Neuronal stem cell (in vitro differentiated cells): ENCODE data around the gene LINC00237.

ENCODE experiments used
- DNase-seq: peaks from one replicate; pipeline ENCODE4 v3.0.0-alpha.2; 2013; ENCODE audit warnings: low spot score
- H2AFZ ChIP-seq: one replicate; pipeline ENCODE4 v1.6.1; 2013; ENCODE audit warnings: mild to moderate bottlenecking, low read length, inconsistent platforms
- H2AK5ac ChIP-seq: 2 replicates; pipeline ENCODE4 v1.6.1; 2013; ENCODE audit warnings: low read depth, mild to moderate bottlenecking, inconsistent platforms, low read length, moderate library complexity, mixed read lengths
- H2BK120ac ChIP-seq: 2 replicates; pipeline ENCODE4 v1.6.1; 2013; ENCODE audit warnings: low read depth, mild to moderate bottlenecking, inconsistent platforms, low read length, moderate library complexity, mixed read lengths
- H2BK12ac ChIP-seq: one replicate; pipeline ENCODE4 v1.6.1; 2013; ENCODE audit warnings: low read length, inconsistent platforms
- H2BK15ac ChIP-seq: 2 replicates; pipeline ENCODE4 v1.6.1; 2013; ENCODE audit warnings: mild to moderate bottlenecking, low read length, inconsistent platforms, mixed read lengths
- H2BK5ac ChIP-seq: one replicate; pipeline ENCODE4 v1.6.1; 2013; ENCODE audit warnings: inconsistent platforms, mild to moderate bottlenecking, low read length, moderate library complexity
- H3K14ac ChIP-seq: one replicate; pipeline ENCODE4 v1.6.1; 2013; ENCODE audit warnings: low read length, inconsistent platforms
- H3K18ac ChIP-seq: 2 replicates; pipeline ENCODE4 v1.6.1; 2013; ENCODE audit warnings: low read length, inconsistent platforms
- H3K23ac ChIP-seq: 2 replicates; pipeline ENCODE4 v1.6.1; 2013; ENCODE audit warnings: low read depth, mild to moderate bottlenecking, mixed read lengths, low read length, inconsistent platforms; ENCODE audit not compliant: poor library complexity
- H3K27ac ChIP-seq: replicated peaks from 3 replicates; pipeline ENCODE4 v1.5.1; 2013; ENCODE audit warnings: low read length, inconsistent platforms
- H3K27me3 ChIP-seq, 3 experiments: 2 replicates each; pipeline ENCODE4 v1.6.1; 2013; ENCODE audit warnings: low read length in 3 of 3, mild to moderate bottlenecking in 2 of 3, inconsistent platforms in 1 of 3, low read depth in 1 of 3, mixed read lengths in 1 of 3, moderate library complexity in 1 of 3; ENCODE audit not compliant: control insufficient read depth in 3 of 3, insufficient read depth in 3 of 3
- H3K36me3 ChIP-seq, 2 donors: replicated peaks in 1 of 2; 2 replicates each; pipeline ENCODE4 v1.6.1; 2013; ENCODE audit warnings: low read length in 2 of 2; ENCODE audit not compliant: control insufficient read depth in 2 of 2, insufficient read depth in 2 of 2
- H3K4ac ChIP-seq: 2 replicates; pipeline ENCODE4 v1.6.1; 2013; ENCODE audit warnings: inconsistent platforms, mild to moderate bottlenecking, low read length, moderate library complexity
- H3K4me1 ChIP-seq, 2 donors: 1 replicate in 1 of 2; 2 replicates in 1 of 2; pipeline ENCODE4 v1.6.1; 2013; ENCODE audit warnings: low read length in 2 of 2, low read depth in 1 of 2; ENCODE audit not compliant: control insufficient read depth in 2 of 2, insufficient read depth in 1 of 2
- H3K4me2 ChIP-seq: one replicate; pipeline ENCODE4 v1.6.1; 2013; ENCODE audit warnings: mild to moderate bottlenecking, low read length, inconsistent platforms; ENCODE audit not compliant: insufficient read depth, poor library complexity, severe bottlenecking
- H3K4me3 ChIP-seq, 2 donors: 2 replicates each; pipeline ENCODE4 v1.5.1; 2013; ENCODE audit warnings: low read length in 2 of 2, mild to moderate bottlenecking in 2 of 2, inconsistent platforms in 1 of 2, moderate library complexity in 1 of 2
- H3K79me1 ChIP-seq: one replicate; pipeline ENCODE4 v1.6.1; 2013; ENCODE audit warnings: low read depth, mild to moderate bottlenecking, inconsistent platforms, low read length, moderate library complexity
- H3K9ac ChIP-seq: one replicate; pipeline ENCODE4 v1.6.1; 2013; ENCODE audit warnings: mild to moderate bottlenecking, low read depth, low read length, inconsistent platforms; ENCODE audit not compliant: poor library complexity
- H3K9me3 ChIP-seq, 2 donors: replicated peaks in 1 of 2; 2 replicates each; pipeline versions ENCODE3 to v1.6.1; 2013; ENCODE audit warnings: low read length in 2 of 2, mild to moderate bottlenecking in 2 of 2, inconsistent platforms in 1 of 2, low read depth in 1 of 2, mixed read lengths in 1 of 2, moderate library complexity in 1 of 2; ENCODE audit not compliant: control insufficient read depth in 2 of 2, insufficient read depth in 1 of 2
- H4K8ac ChIP-seq: one replicate; pipeline ENCODE4 v1.6.1; 2013; ENCODE audit warnings: low read depth, mild to moderate bottlenecking, inconsistent platforms, low read length, moderate library complexity
- H4K91ac ChIP-seq: one replicate; pipeline ENCODE4 v1.6.1; 2013; ENCODE audit warnings: low read length, low read depth, mild to moderate bottlenecking, inconsistent platforms; ENCODE audit not compliant: poor library complexity
- WGBS, 2 donors: extraction: QIAGEN DNeasy Blood & Tissue Kit; methylation state at CpG; one replicate each; pipeline ENCODE4 v1.1.7; 2013; ENCODE audit warnings: missing lambda C conversion rate in 2 of 2, mixed read lengths in 1 of 2; ENCODE audit not compliant: insufficient read length in 2 of 2, insufficient replicate concordance in 1 of 2; ENCODE audit errors: extremely low coverage in 2 of 2; 5-methylcytosine and 5-hydroxymethylcytosine counted together

The LINC00237 gene

GRCh38 chr20:21053002-21053762, 53.0 kb downstream of the LINC00237 start:
- no CpG with 5 or more reads among the region's 10 CpGs for WGBS, 2 donors
- H3K4ac ChIP-seq = no peak overlapping the region
- no peak overlapping the region for H3K14ac ChIP-seq
- no peak overlapping the region for H3K4me3 ChIP-seq
- H2BK12ac ChIP-seq = no peak overlapping the region
- no peak overlapping the region for H3K4me2 ChIP-seq
- peaks cover 0 to 9% of the 10 kb centered on the region in 2 donors for H3K4me1 ChIP-seq
- H3K27me3 ChIP-seq = peaks cover 0 to 6% (median 0%) of the 10 kb centered on the region in 3 experiments
- no peak for DNase-seq
- H2BK15ac ChIP-seq = no peak overlapping the region
- H3K18ac ChIP-seq = no peak overlapping the region
- H4K8ac ChIP-seq = no peak overlapping the region
- no peaks in the 10 kb centered on the region for H3K79me1 ChIP-seq
- H2AFZ ChIP-seq = peak overlapping the region; percentile 16
- H4K91ac ChIP-seq = no peak overlapping the region
- no peak overlapping the region for H2AK5ac ChIP-seq
- H3K9ac ChIP-seq = no peak overlapping the region
- no peaks in the 10 kb centered on the region for H3K9me3 ChIP-seq
- no peak overlapping the region for H2BK5ac ChIP-seq
- H2BK120ac ChIP-seq = no peak overlapping the region
- no peak overlapping the region for H3K23ac ChIP-seq
- H3K36me3 ChIP-seq = no peaks in the 10 kb centered on the region
- no peak overlapping the region for H3K27ac ChIP-seq

DNA sequence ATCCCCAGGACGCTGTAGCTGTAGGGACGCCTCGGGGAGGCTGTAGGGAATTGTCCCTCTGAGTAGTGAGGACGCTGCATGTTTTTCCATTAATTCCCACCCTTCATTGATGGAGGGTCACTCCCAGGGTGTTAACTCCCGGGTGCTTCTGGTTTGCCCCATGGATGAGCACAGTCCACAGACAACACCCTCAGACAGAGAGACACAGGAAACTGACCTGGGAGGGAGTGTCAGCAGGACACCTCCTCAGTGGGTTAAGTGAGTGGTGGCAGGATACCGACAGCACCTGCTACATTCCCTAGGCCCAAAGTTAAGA, 53.5 kb downstream of the LINC00237 start:
- Histone ChIP-seq H3K23ac (no peak overlapping the region), H2BK15ac (peak overlapping the region; percentile 17), H2BK120ac (no peak overlapping the region), H3K79me1 (no peaks in the 10 kb centered on the region), H2AFZ (no peak overlapping the region), H3K4me3 (no peak overlapping the region), H3K36me3 (no peaks in the 10 kb centered on the region), H3K14ac (no peak overlapping the region), H2BK5ac (no peak overlapping the region), H4K91ac (no peak overlapping the region), H3K27me3 (peaks cover 0 to 6% (median 0%) of the 10 kb centered on the region in 3 experiments), H2AK5ac (no peak overlapping the region), H3K4ac (no peak overlapping the region), H3K4me2 (no peak overlapping the region), H3K4me1 (peaks cover 0 to 9% of the 10 kb centered on the region in 2 donors), H3K9me3 (no peaks in the 10 kb centered on the region), H3K27ac (no peak overlapping the region), H2BK12ac (no peak overlapping the region), H4K8ac (no peak overlapping the region), H3K18ac (peak overlapping the region; percentile 61), H3K9ac (no peak overlapping the region)
- DNase-seq = no peak
- no CpG with 5 or more reads among the region's 6 CpGs for WGBS, 2 donors

DNA sequence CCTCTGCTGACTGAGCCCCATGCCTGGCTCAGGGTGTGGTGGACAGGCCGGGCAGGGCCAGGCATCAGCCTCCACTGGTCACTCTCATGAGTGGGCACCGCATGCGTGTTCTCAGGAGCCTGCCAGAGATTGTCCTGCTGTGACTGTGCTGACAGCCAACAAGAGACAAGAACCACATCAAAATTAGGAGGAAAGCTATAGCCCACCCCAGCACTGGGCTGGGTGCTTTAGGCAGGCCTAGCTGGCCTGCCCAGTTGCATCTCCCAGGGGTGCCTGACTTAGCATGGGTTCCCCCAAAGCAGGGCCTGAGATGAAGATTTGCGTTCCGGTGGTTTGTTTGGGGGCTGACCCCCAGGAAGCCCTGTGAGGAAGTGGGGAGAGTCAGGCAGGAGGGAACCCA, 53.9 kb downstream of the LINC00237 start:
- H2BK120ac ChIP-seq = no peak overlapping the region
- H3K36me3 ChIP-seq = no peaks in the 10 kb centered on the region
- peaks cover 0 to 6% (median 0%) of the 10 kb centered on the region in 3 experiments for H3K27me3 ChIP-seq
- H2BK5ac ChIP-seq = no peak overlapping the region
- no peak overlapping the region for H2AFZ ChIP-seq
- no peaks in the 10 kb centered on the region for H3K79me1 ChIP-seq
- H3K27ac ChIP-seq = no peak overlapping the region
- no peak overlapping the region for H3K4ac ChIP-seq
- H2BK12ac ChIP-seq = peak overlapping the region; percentile 67
- peak overlapping the region; percentile 17 for H2BK15ac ChIP-seq
- no peak overlapping the region for H4K8ac ChIP-seq
- no peak overlapping the region for H3K9ac ChIP-seq
- H2AK5ac ChIP-seq = peak overlapping the region; percentile 70
- H3K4me1 ChIP-seq = peaks cover 0 to 10% of the 10 kb centered on the region in 2 donors
- no peak overlapping the region for H3K4me2 ChIP-seq
- no peak for DNase-seq
- peak overlapping the region; percentile 57 for H3K18ac ChIP-seq
- H3K23ac ChIP-seq = no peak overlapping the region
- H3K9me3 ChIP-seq = no peaks in the 10 kb centered on the region
- H3K4me3 ChIP-seq = no peak overlapping the region
- no peak overlapping the region for H4K91ac ChIP-seq
- H3K14ac ChIP-seq = no peak overlapping the region
- WGBS, 2 donors = no CpG with 5 or more reads among the region's 5 CpGs

GRCh38 chr20:21050710-21051109, 55.4 kb downstream of the LINC00237 start:
- H3K9me3 ChIP-seq = no peaks in the 10 kb centered on the region
- H2BK5ac ChIP-seq = no peak overlapping the region
- H3K4me1 ChIP-seq = peaks cover 0 to 12% of the 10 kb centered on the region in 2 donors
- no peaks in the 10 kb centered on the region for H3K36me3 ChIP-seq
- no CpG with 5 or more reads among the region's 3 CpGs for WGBS, 2 donors
- no peak overlapping the region for H4K8ac ChIP-seq
- H3K23ac ChIP-seq = no peak overlapping the region
- H2AK5ac ChIP-seq = no peak overlapping the region
- no peak overlapping the region for H3K4ac ChIP-seq
- H3K27me3 ChIP-seq = peaks cover 0 to 14% (median 0%) of the 10 kb centered on the region in 3 experiments
- H2BK15ac ChIP-seq = no peak overlapping the region
- no peak overlapping the region for H2AFZ ChIP-seq
- DNase-seq = no peak
- H3K27ac ChIP-seq = no peak overlapping the region
- no peak overlapping the region for H4K91ac ChIP-seq
- no peak overlapping the region for H2BK120ac ChIP-seq
- H2BK12ac ChIP-seq = no peak overlapping the region
- H3K79me1 ChIP-seq = no peaks in the 10 kb centered on the region
- no peak overlapping the region for H3K14ac ChIP-seq
- no peak overlapping the region for H3K9ac ChIP-seq
- no peak overlapping the region for H3K18ac ChIP-seq
- H3K4me3 ChIP-seq = no peak overlapping the region
- no peak overlapping the region for H3K4me2 ChIP-seq
